ENCODE results near the gene SMOC2. TPM values are rescaled to one million over a fixed set of nuclear protein-coding genes. Genes with fewer than 3 reads are reported as not detected.

The SMOC2 gene
- polyA plus RNA-seq, 3 donors: not detected

GRCh38 chr6:168607272-168608112 is 166.5 kb downstream of the SMOC2 start:
- H3K27me3 Mint-ChIP-seq (ENCODE audit: low read depth in 3 of 3): peaks cover 0 to 4% (median 3%) of the 10 kb centered on the region in 3 donors

DNA sequence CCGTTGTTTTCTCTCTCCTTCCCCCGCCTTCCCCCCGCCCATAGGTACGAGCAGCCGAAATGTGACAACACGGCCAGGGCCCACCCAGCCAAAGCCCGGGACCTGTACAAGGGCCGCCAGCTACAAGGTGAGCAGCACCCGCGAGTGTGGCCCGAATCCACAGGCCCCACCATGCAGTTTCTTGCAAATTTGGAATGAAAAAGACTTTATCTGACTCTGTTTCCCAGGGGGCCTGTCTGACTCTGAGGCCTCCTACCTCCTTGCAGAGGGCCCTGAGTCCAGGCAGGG is 167.1 kb downstream of the SMOC2 start:
- 86% methylated on average over 11 of the region's 11 CpGs for WGBS (ENCODE audit: insufficient coverage)
- TF ChIP-seq, protein P1, sequence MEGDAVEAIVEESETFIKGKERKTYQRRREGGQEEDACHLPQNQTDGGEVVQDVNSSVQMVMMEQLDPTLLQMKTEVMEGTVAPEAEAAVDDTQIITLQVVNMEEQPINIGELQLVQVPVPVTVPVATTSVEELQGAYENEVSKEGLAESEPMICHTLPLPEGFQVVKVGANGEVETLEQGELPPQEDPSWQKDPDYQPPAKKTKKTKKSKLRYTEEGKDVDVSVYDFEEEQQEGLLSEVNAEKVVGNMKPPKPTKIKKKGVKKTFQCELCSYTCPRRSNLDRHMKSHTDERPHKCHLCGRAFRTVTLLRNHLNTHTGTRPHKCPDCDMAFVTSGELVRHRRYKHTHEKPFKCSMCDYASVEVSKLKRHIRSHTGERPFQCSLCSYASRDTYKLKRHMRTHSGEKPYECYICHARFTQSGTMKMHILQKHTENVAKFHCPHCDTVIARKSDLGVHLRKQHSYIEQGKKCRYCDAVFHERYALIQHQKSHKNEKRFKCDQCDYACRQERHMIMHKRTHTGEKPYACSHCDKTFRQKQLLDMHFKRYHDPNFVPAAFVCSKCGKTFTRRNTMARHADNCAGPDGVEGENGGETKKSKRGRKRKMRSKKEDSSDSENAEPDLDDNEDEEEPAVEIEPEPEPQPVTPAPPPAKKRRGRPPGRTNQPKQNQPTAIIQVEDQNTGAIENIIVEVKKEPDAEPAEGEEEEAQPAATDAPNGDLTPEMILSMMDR (IDR thresholded peaks at IDR 0.05): no peak
- Histone ChIP-seq H3K4me1 (ENCODE audit: control insufficient read depth in 1 of 2, insufficient read depth in 2 of 2, low read length in 2 of 2) (no peaks in the 10 kb centered on the region), H3K4me3 (replicated peaks in 1 of 3; ENCODE audit: low read depth in 2 of 3, low read length in 3 of 3) (no peak overlapping the region), H3K4me2 (replicated peaks; ENCODE audit: extremely low read depth, low read length, poor library complexity, severe bottlenecking) (no peak overlapping the region), H3K9me3 (replicated peaks in 1 of 2; ENCODE audit: control insufficient read depth in 1 of 2, insufficient read depth in 1 of 2, low read length in 2 of 2) (peaks cover 8 to 27% of the 10 kb centered on the region in 2 donors), H4K20me1 (ENCODE audit: insufficient read depth, low read length) (no peaks in the 10 kb centered on the region), H2AFZ (ENCODE audit: insufficient read depth, low read depth, low read length, poor library complexity, severe bottlenecking) (no peak overlapping the region), H3K36me3 (replicated peaks in 1 of 2; ENCODE audit: control insufficient read depth in 1 of 2, insufficient read depth in 2 of 2, low read length in 2 of 2) (no peaks in the 10 kb centered on the region), H3K9ac (ENCODE audit: insufficient read depth, low read length, poor library complexity, severe bottlenecking) (no peak overlapping the region), H3K27me3 (ENCODE audit: control insufficient read depth in 2 of 2, insufficient read depth in 2 of 2, low read length in 2 of 2) (no peaks in the 10 kb centered on the region), H3K27ac (ENCODE audit: low read depth in 1 of 2, low read length in 2 of 2) (no peak overlapping the region), H3K79me2 (ENCODE audit: insufficient read depth, low read length) (no peaks in the 10 kb centered on the region)
- Mint-ChIP-seq H3K9me3 (peaks cover 9 to 37% (median 19%) of the 10 kb centered on the region in 7 donors), H3K27me3 (ENCODE audit: low read depth in 3 of 3) (peaks cover 0 to 3% (median 2%) of the 10 kb centered on the region in 3 donors), H3K36me3 (no peaks in the 10 kb centered on the region), H3K4me1 (no peaks in the 10 kb centered on the region), H3K4me3 (no peak overlapping the region), H3K27ac (peak overlapping the region in 1 of 7 donors; percentile 12)
- intact Hi-C loops (cut with micrococcal nuclease): no loop called here
- no peak for DNase-seq

More at GRCh38 chr6:168607272-168608112, 166.5 kb downstream of the SMOC2 start:
- Mint-ChIP-seq H3K36me3 (no peaks in the 10 kb centered on the region), H3K9me3 (peaks cover 5 to 36% (median 13%) of the 10 kb centered on the region in 7 donors), H3K4me3 (no peak overlapping the region), H3K27ac (peak overlapping the region in 1 of 7 donors; percentile 12), H3K4me1 (no peaks in the 10 kb centered on the region)
- Histone ChIP-seq H3K4me1 (ENCODE audit: control insufficient read depth in 1 of 2, insufficient read depth in 2 of 2, low read length in 2 of 2) (no peaks in the 10 kb centered on the region), H3K4me3 (replicated peaks in 1 of 3; ENCODE audit: low read depth in 2 of 3, low read length in 3 of 3) (no peak overlapping the region), H3K36me3 (replicated peaks in 1 of 2; ENCODE audit: control insufficient read depth in 1 of 2, insufficient read depth in 2 of 2, low read length in 2 of 2) (no peaks in the 10 kb centered on the region), H3K4me2 (replicated peaks; ENCODE audit: extremely low read depth, low read length, poor library complexity, severe bottlenecking) (no peak overlapping the region), H3K9me3 (replicated peaks in 1 of 2; ENCODE audit: control insufficient read depth in 1 of 2, insufficient read depth in 1 of 2, low read length in 2 of 2) (peaks cover 3 to 27% of the 10 kb centered on the region in 2 donors), H4K20me1 (ENCODE audit: insufficient read depth, low read length) (no peaks in the 10 kb centered on the region), H2AFZ (ENCODE audit: insufficient read depth, low read depth, low read length, poor library complexity, severe bottlenecking) (no peak overlapping the region), H3K27me3 (ENCODE audit: control insufficient read depth in 2 of 2, insufficient read depth in 2 of 2, low read length in 2 of 2) (no peaks in the 10 kb centered on the region), H3K27ac (ENCODE audit: low read depth in 1 of 2, low read length in 2 of 2) (no peak overlapping the region), H3K79me2 (ENCODE audit: insufficient read depth, low read length) (no peaks in the 10 kb centered on the region), H3K9ac (ENCODE audit: insufficient read depth, low read length, poor library complexity, severe bottlenecking) (no peak overlapping the region)
- 30% methylated on average over 5 of the region's 15 CpGs for WGBS (ENCODE audit: insufficient coverage)
- intact Hi-C loops (cut with micrococcal nuclease): no loop called here
- TF ChIP-seq, protein P1 (IDR thresholded peaks at IDR 0.05): no peak
- DNase-seq: no peak

Measured in CD14-positive monocyte (primary cell).